ENCODE measurements around the gene GAB2. TPM values are rescaled to one million over a fixed set of nuclear protein-coding genes. Genes with fewer than 3 reads are reported as not detected.

The GAB2 gene
- total and polyA plus RNA-seq, 2 of the 4 experiments (the other 2 are of a cell fraction): 3.3 to 5.9 TPM

DNA sequence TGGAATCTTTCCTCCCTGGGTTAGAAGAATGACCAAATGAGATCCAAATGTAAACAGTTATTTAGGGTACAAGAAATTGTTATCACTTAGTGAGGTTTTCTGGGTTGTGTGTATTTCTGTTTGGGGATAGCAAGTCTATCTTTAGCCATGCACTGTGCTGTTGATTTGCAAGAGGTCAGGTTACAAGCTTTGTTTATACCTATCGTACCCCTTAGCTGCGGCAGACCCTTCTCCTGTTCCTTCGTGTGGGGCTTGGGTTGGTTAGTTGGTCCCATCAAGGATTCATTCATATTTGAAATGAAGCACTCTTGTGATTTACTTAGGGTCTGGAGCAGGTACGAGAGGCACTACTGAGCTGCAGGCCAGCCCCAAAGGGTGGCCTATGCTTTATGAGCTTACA lies 156.3 kb downstream of the GAB2 start:
- H3K18ac ChIP-seq (ENCODE audit: low read depth, low read length): no peak overlapping the region
- no peak overlapping the region for H3K56ac ChIP-seq (ENCODE audit: extremely low read depth, insufficient read depth, low read length)
- intact Hi-C loops (cut with micrococcal nuclease): no loop called here
- H3K9me3 ChIP-seq (ENCODE audit: control insufficient read depth, insufficient read depth, low read length): no peaks in the 10 kb centered on the region
- H2BK20ac ChIP-seq (ENCODE audit: low read depth, low read length): no peak overlapping the region
- ChIA-PET POLR2A (ENCODE audit: unreplicated experiment) (no interaction called here), CTCF (no interaction called here)
- H3K9ac ChIP-seq (ENCODE audit: low read depth, low read length): no peak overlapping the region
- H2BK15ac ChIP-seq (ENCODE audit: low read depth, low read length): no peak overlapping the region
- H4K8ac ChIP-seq (ENCODE audit: low read depth in 2 of 2, low read length in 2 of 2): no peak overlapping the region
- H4K20me1 ChIP-seq (ENCODE audit: insufficient read depth, low read length): no peaks in the 10 kb centered on the region; the same call in 1 of the 2 replicates
- H2AFZ ChIP-seq (replicated peaks; ENCODE audit: low read length, poor library complexity): no peak overlapping the region
- no peak overlapping the region for H2AK5ac ChIP-seq (ENCODE audit: low read depth, low read length)
- no peak overlapping the region for H3K23ac ChIP-seq (ENCODE audit: low read depth, low read length)
- peaks cover 0 to 5% of the 10 kb centered on the region in 2 experiments; a peak in 2 of 4 replicates for H3K79me1 ChIP-seq (ENCODE audit: low read depth in 1 of 2, low read length in 2 of 2)
- H3K4me1 ChIP-seq (ENCODE audit: control insufficient read depth, insufficient read depth, low read length): peaks cover 7% of the 10 kb centered on the region
- no peak overlapping the region for H3K4me3 ChIP-seq (ENCODE audit: insufficient read depth, low read depth, low read length)
- no peaks in the 10 kb centered on the region for H3K36me3 ChIP-seq (ENCODE audit: control insufficient read depth, insufficient read depth, low read length)
- H2BK120ac ChIP-seq (ENCODE audit: low read depth, low read length): no peak overlapping the region
- 0 out of 2 replicates have a peak, but pooled peaks cover 3% of the 10 kb centered on the region for H3K9me1 ChIP-seq (ENCODE audit: insufficient read depth, low read length)
- H4K5ac ChIP-seq (ENCODE audit: low read depth, low read length): no peak overlapping the region
- H3K14ac ChIP-seq (replicated peaks; ENCODE audit: low read depth, low read length): no peak overlapping the region
- no peak overlapping the region for H3K4me2 ChIP-seq (ENCODE audit: low read depth, low read length)
- BruUV-seq (replicated peaks): no TSS peak
- dilution Hi-C loops (cut with HindIII; ENCODE audit: low sequenced_read_pairs, unreplicated experiment): no loop called here
- in situ Hi-C loops (cut with MboI; ENCODE audit: low sequenced_read_pairs): no loop called here
- TF ChIP-seq MAZ (IDR thresholded peaks at IDR 0.05; ENCODE audit: borderline replicate concordance, low read depth, low read length) (no peak), BHLHE40 (IDR thresholded peaks at IDR 0.05; ENCODE audit: low read depth, low read length) (no peak)
- TF ChIP-seq, protein P1, sequence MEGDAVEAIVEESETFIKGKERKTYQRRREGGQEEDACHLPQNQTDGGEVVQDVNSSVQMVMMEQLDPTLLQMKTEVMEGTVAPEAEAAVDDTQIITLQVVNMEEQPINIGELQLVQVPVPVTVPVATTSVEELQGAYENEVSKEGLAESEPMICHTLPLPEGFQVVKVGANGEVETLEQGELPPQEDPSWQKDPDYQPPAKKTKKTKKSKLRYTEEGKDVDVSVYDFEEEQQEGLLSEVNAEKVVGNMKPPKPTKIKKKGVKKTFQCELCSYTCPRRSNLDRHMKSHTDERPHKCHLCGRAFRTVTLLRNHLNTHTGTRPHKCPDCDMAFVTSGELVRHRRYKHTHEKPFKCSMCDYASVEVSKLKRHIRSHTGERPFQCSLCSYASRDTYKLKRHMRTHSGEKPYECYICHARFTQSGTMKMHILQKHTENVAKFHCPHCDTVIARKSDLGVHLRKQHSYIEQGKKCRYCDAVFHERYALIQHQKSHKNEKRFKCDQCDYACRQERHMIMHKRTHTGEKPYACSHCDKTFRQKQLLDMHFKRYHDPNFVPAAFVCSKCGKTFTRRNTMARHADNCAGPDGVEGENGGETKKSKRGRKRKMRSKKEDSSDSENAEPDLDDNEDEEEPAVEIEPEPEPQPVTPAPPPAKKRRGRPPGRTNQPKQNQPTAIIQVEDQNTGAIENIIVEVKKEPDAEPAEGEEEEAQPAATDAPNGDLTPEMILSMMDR (conservative IDR thresholded peaks at IDR 0.05; ENCODE audit: low read depth, low read length): no peak
- WGBS, 2 experiments (ENCODE audit: extremely low coverage in 2 of 2, insufficient read length in 1 of 2): 58% methylated on average over 2 of the region's 4 CpGs; no CpG with 5 or more reads in 1 of the 2 experiments
- H2BK5ac ChIP-seq (ENCODE audit: low read depth, low read length, poor library complexity, severe bottlenecking): no peak overlapping the region
- no peak overlapping the region for H3K27ac ChIP-seq (ENCODE audit: insufficient read depth, low read length)
- H3K4ac ChIP-seq (ENCODE audit: low read depth, low read length): no peak overlapping the region
- H4K91ac ChIP-seq (ENCODE audit: insufficient read depth, low read depth, low read length): no peak overlapping the region
- ATAC-seq (ENCODE audit: low read depth) (no peak), DNase-seq (no peak)
- no peak overlapping the region for H2AK9ac ChIP-seq (replicated peaks; ENCODE audit: low read depth, low read length, poor library complexity)
- H3K27me3 ChIP-seq (ENCODE audit: control insufficient read depth, insufficient read depth, low read length): no peaks in the 10 kb centered on the region

Data from IMR-90 (cell line).